NT2/D1 (cell line): ENCODE data around the gene BEND3.
"Not testable (repeated sequence)": the region's sequence is repeated elsewhere in the genome, so short reads cannot be mapped to it uniquely, and the experiment has no call there.

Experiments used
- DNase-seq: peaks from one replicate; pipeline ENCODE4 v3.0.0-alpha.2; 2011; ENCODE audit warnings: low read depth, low spot score
- H3K27me3 ChIP-seq: 2 replicates; pipeline ENCODE4 v1.6.0; 2011; ENCODE audit warnings: mild to moderate bottlenecking; ENCODE audit not compliant: insufficient read length, insufficient read depth
- H3K36me3 ChIP-seq: 2 replicates; pipeline ENCODE4 v1.6.1; 2011; ENCODE audit warnings: mild to moderate bottlenecking, low read length, mixed read lengths; ENCODE audit not compliant: insufficient read depth, insufficient read length
- H3K4me1 ChIP-seq: 2 replicates; pipeline ENCODE4 v1.5.1; 2011; ENCODE audit not compliant: insufficient read depth, insufficient read length
- H3K4me3 ChIP-seq: 2 replicates; pipeline ENCODE4 v1.5.1; 2011; ENCODE audit warnings: low read depth; ENCODE audit not compliant: insufficient read length
- H3K9ac ChIP-seq: 2 replicates; pipeline ENCODE4 v1.6.0; 2011; ENCODE audit warnings: low read depth; ENCODE audit not compliant: insufficient read length
- H3K9me3 ChIP-seq: 2 replicates; pipeline ENCODE4 v1.5.1; 2011; ENCODE audit warnings: mild to moderate bottlenecking, low read length; ENCODE audit not compliant: insufficient read depth
- SUZ12 ChIP-seq: IDR thresholded peaks from 2 replicates; pipeline ENCODE4 v1.6.1; 2011; ENCODE audit not compliant: insufficient read length, insufficient read depth; ENCODE audit errors: extremely low read depth
- YY1 ChIP-seq: IDR thresholded peaks from 2 replicates; pipeline ENCODE4 v1.6.1; 2011; ENCODE audit not compliant: insufficient read length, insufficient read depth
- ZNF274 ChIP-seq: IDR thresholded peaks from 2 replicates; pipeline ENCODE4 v1.6.1; 2011; ENCODE audit warnings: mild to moderate bottlenecking, low read depth, low read length

The BEND3 gene

GRCh38 chr6:107144666-107145065 is 29.4 kb upstream of the BEND3 start:
- Histone ChIP-seq H3K4me1 (no peaks in the 10 kb centered on the region), H3K9me3 (no peaks in the 10 kb centered on the region), H3K4me3 (no peak overlapping the region), H3K36me3 (no peaks in the 10 kb centered on the region), H3K27me3 (no peaks in the 10 kb centered on the region), H3K9ac (no peak overlapping the region)
- no peak for DNase-seq
- no peak for TF ChIP-seq SUZ12
- no peak for TF ChIP-seq ZNF274
- no peak for TF ChIP-seq YY1

- TF ChIP-seq YY1, result no peak
- TF ChIP-seq SUZ12, result no peak
- no peak for TF ChIP-seq ZNF274
- no peak for DNase-seq
- H3K4me3 ChIP-seq, result no peak overlapping the region
Observed at GRCh38 chr6:107144014-107144413, 28.7 kb upstream of the BEND3 start.

GRCh38 chr6:107140581-107140980 is 25.3 kb upstream of the BEND3 start:
- Histone ChIP-seq H3K36me3 (no peaks in the 10 kb centered on the region), H3K27me3 (no peaks in the 10 kb centered on the region), H3K4me1 (no peaks in the 10 kb centered on the region), H3K4me3 (no peak overlapping the region), H3K9ac (no peak overlapping the region), H3K9me3 (no peaks in the 10 kb centered on the region)
- TF ChIP-seq SUZ12, result no peak
- no peak for TF ChIP-seq ZNF274
- TF ChIP-seq YY1, result no peak
- no peak for DNase-seq

More at GRCh38 chr6:107144014-107144413, 28.7 kb upstream of the BEND3 start:
- Histone ChIP-seq H3K4me1 (no peaks in the 10 kb centered on the region), H3K9ac (no peak overlapping the region), H3K9me3 (no peaks in the 10 kb centered on the region), H3K36me3 (no peaks in the 10 kb centered on the region), H3K27me3 (no peaks in the 10 kb centered on the region)

GRCh38 chr6:107136324-107136723 is 21.0 kb upstream of the BEND3 start:
- not testable (repeated sequence) for H3K9me3 ChIP-seq, H3K4me3 ChIP-seq, H3K36me3 ChIP-seq, H3K27me3 ChIP-seq, DNase-seq, H3K9ac ChIP-seq, H3K4me1 ChIP-seq

GRCh38 chr6:107135048-107135680 is 19.8 kb upstream of the BEND3 start:
- DNase-seq, H3K36me3 ChIP-seq, H3K9me3 ChIP-seq, H3K27me3 ChIP-seq, H3K4me3 ChIP-seq, H3K4me1 ChIP-seq, H3K9ac ChIP-seq: not testable (repeated sequence)

- H3K9me3 ChIP-seq, result no peaks in the 10 kb centered on the region
- H3K4me3 ChIP-seq, result no peak overlapping the region
- no peaks in the 10 kb centered on the region for H3K27me3 ChIP-seq
- no peaks in the 10 kb centered on the region for H3K36me3 ChIP-seq
- peaks cover 2% of the 10 kb centered on the region for H3K4me1 ChIP-seq
- DNase-seq, result no peak
- H3K9ac ChIP-seq, result no peak overlapping the region
- TF ChIP-seq YY1, result no peak
Observed at GRCh38 chr6:107132330-107132954, 17.1 kb upstream of the BEND3 start.

GRCh38 chr6:107129370-107129925 is 14.1 kb upstream of the BEND3 start:
- H3K4me3 ChIP-seq, result no peak overlapping the region
- H3K9ac ChIP-seq, result no peak overlapping the region
- H3K27me3 ChIP-seq, result no peaks in the 10 kb centered on the region
- TF ChIP-seq YY1 (no peak), SUZ12 (no peak), ZNF274 (no peak)
- no peaks in the 10 kb centered on the region for H3K36me3 ChIP-seq
- DNase-seq, result no peak
- no peaks in the 10 kb centered on the region for H3K9me3 ChIP-seq
- peaks cover 5% of the 10 kb centered on the region for H3K4me1 ChIP-seq
